Activated CD4-positive, alpha-beta T cell treated with anti-CD3 and anti-CD28 coated beads, Interleukin-2, amount 50 U/mL, for 1 hour (primary cell): Measurements from ENCODE around the gene CDH13.

Source experiments
- DNase-seq: peaks from one replicate; pipeline ENCODE4 v3.0.0-alpha.2; 2020

CDH13 gene

DNA sequence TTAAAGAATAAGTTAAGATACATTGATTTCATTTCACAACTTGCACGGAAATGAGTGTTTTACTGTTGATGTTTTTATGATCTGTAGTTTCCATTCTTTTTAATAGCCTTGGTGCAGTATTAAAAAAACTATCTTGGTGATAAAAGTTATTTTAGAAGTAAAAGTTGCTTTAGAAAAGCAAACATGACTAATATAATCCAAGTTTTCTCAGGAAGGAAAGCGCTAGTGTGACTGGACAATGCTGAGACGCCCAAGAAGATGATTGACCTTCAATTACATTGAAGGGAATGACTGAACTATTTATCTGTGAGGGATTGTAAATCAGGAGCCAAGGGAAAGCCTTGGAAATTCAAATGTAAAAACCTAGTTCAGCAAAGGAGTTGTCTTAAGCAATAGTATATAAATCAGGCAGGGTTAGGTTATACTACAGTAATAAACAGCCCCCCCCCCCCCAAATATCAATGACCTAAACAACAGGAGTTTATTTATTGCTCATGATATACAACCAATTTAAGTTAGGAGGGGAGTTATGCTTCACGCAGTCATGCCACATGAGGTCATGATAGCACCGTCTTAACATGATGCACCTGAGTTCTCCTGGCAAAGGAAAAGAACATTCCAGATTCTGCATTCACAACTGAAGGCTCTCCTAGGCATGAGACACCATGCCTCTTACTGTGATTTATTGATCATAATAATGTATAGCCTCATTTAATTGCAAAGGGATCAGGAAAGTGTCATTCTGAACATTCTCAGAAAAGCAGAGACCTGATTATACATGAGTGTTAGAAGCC lies 443.8 kb downstream of the CDH13 start:
- DNase-seq: no peak

- DNase-seq: no peak
Observed at GRCh38 chr16:83075956-83076355, 449.2 kb downstream of the CDH13 start.

GRCh38 chr16:83083361-83083760 lies 456.6 kb downstream of the CDH13 start:
- DNase-seq: no peak

DNA sequence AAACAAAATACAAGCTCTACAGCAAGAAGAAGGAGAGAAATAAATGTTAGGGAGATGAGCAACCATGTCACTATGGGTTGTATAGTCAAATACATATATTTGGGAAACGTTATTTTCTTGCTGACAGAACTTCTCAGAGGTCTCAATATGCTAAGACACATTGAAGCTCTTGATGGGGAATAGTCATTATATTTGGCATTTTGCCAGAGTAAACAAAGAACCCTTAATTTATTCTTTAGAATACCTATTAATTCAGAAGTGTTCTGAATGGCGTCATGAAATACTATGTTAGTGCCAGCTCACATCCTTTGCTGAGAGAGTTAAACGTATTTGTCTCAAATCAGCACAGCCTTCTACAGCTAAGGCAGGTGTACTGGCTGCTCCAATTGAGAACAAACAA lies 458.9 kb downstream of the CDH13 start:
- no peak for DNase-seq

GRCh38 chr16:83095941-83096692 lies 469.3 kb downstream of the CDH13 start:
- no peak for DNase-seq

GRCh38 chr16:83098536-83098935 lies 471.8 kb downstream of the CDH13 start:
- DNase-seq: no peak

- DNase-seq: no peak
Observed at GRCh38 chr16:83100679-83101078, 473.9 kb downstream of the CDH13 start.

GRCh38 chr16:83102336-83102735 lies 475.6 kb downstream of the CDH13 start:
- no peak for DNase-seq

DNA sequence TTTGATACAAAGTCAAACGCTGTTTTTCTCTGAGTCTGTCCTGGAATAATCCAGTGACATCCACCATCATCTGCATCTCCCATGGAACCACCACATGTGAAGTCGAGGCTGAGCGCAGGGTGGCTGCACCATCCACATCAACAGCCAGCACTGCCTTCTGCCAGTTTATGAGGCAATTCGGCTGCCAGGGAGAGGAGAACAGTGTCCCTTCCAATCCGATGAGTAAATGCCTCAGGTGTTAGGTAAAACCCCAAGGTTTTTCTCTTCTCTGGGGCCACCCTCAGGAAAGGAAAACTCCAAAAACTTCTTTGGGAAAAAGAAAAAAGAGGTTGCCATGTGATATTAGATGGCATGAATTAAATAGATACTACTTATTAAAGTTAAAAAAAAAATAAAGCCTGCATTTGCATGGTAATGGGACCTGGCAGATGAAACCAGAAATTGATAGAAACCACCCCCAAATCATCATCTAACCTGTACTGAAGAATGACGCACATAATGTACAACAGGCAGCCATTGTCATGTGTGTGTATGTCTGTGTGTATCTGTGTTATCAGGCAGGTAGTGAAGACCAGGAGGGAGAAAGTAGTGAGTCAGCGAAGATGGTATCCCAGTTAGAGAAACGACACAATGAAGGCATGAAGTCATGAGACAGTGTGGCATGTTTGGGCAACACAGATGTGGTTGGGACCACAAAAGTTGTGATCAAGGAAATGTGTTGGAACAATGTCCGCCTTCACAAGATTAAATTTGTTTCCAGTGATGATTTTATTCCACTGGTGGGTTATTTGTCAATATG lies 478.7 kb downstream of the CDH13 start:
- no peak for DNase-seq

DNA sequence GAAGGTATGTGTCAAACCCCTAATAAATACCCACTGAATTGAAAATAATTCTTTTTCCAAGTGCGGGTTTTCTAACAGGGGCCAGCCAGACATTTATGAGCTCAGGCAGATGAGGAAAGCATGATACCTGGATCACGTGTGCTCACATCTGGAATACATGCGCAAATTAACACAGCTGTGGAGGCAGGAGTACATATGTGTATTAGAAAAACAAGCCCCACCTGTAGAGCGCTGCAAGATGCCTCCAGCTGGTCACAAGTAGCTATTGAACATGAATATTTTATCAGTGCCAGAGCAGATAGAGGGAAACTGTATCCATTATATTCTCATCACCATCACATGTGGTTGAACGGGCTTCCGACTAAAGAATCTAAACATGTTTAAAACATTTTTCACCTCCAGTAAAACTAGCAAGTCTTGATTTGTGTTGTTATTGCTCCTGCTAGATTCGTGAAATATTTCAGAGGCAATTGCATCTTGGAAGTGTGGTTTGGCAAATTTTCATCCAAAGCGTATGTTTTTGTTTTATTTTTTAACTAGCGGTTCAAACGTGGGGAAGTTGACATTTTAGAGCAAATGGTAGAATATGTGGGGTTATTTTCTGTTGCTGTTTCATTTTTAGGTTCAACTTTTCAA lies 482.8 kb downstream of the CDH13 start:
- no peak for DNase-seq

GRCh38 chr16:83110269-83110668 lies 483.5 kb downstream of the CDH13 start:
- no peak for DNase-seq

DNA sequence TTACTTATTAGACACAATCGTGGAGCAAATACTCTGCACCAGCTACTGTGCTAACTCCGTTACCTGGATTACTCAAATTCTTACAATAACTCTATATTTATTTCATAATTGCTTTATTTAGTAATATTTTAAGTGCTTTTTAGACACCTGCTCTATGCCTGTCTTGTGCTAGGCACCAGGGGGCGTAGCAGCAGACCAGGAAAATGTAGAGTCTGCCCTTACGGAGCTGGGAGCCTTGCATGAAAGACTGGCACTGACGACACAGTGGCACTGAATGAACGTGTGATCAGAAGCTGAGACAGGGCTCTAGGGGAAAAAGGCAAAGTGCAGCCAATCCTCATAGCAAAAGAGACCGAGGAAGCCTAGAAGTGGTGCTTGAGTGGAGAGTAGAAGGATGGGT lies 486.5 kb downstream of the CDH13 start:
- no peak for DNase-seq

- DNase-seq: no peak
Observed at GRCh38 chr16:83113811-83114210, 487.0 kb downstream of the CDH13 start.

GRCh38 chr16:83115491-83116232 lies 488.9 kb downstream of the CDH13 start:
- no peak for DNase-seq

- DNase-seq: no peak
Observed at GRCh38 chr16:83116274-83116892, 489.6 kb downstream of the CDH13 start.

- no peak for DNase-seq
Observed at GRCh38 chr16:83117810-83118209, 491.0 kb downstream of the CDH13 start.

GRCh38 chr16:83118365-83118764 lies 491.6 kb downstream of the CDH13 start:
- no peak for DNase-seq

DNA sequence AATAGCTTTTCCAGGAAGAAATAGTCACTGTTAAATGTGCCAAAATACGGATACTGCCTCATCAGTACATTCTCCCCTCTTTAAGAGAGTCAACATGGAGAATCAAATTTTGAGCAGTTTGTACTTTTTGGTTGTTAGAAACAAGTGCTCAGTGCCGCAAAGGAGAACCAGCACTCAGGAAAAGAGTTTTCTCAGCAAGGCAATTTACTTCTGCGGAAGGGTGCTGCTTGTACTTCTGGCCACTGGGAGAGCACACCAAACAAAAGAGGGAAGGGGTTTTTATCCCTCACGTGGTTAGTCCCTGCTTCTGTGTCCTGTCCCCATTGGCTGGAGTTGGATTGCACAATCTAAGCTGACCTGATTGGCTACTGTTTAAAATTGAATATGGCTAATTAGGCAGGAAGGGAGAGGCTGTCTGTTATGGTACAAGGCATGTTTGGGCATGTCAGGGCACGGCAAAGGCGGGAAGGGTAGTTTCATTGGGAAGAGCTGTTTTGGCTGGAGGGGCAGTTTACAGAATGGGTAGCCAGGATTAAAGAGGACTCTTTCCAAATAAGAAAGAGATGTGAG lies 499.3 kb downstream of the CDH13 start:
- no peak for DNase-seq

DNA sequence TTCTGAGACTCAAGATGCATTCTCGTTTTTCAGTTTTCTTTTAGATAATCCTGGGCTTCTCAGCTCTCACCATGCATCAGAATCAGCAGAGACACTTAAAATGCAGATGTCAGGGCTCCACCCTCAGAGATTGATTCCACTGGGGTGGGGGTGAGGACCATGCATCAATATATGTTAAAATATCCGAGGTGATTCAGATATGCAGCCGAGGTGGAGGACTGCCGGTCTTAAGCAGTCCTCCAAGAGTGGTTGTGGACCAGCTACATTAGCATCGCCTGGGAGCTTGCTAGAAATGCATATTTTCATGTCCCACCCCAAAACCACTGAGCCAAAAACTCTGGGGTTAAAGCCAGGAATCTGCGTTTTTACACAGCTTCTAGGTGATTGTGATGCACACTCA lies 501.3 kb downstream of the CDH13 start:
- no peak for DNase-seq

GRCh38 chr16:83130039-83130438 lies 503.3 kb downstream of the CDH13 start:
- no peak for DNase-seq

- DNase-seq: no peak
Observed at GRCh38 chr16:83134638-83135037, 507.9 kb downstream of the CDH13 start.

DNA sequence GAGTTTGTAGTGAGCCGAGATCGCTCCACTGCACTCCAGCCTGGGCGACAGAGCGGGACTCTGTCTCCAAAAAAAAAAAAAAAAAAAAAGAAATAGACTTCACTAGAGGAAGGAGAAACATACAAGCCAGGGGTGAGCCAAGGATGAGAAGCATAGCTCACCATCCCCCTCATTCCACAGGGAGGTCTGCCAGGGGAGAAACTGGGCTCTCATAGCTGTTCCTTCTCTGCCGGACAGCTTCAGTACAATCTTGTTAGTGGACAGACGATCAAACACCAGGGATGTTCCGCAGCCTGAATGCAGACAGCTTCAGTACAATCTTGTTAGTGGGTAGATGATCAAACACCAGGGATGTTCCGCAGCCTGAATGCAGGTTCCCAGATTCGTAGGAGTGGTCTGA lies 509.6 kb downstream of the CDH13 start:
- DNase-seq: no peak
